Measurements from ENCODE around the gene TIMMDC1.

Gene TIMMDC1, protein sequence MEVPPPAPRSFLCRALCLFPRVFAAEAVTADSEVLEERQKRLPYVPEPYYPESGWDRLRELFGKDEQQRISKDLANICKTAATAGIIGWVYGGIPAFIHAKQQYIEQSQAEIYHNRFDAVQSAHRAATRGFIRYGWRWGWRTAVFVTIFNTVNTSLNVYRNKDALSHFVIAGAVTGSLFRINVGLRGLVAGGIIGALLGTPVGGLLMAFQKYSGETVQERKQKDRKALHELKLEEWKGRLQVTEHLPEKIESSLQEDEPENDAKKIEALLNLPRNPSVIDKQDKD

DNA sequence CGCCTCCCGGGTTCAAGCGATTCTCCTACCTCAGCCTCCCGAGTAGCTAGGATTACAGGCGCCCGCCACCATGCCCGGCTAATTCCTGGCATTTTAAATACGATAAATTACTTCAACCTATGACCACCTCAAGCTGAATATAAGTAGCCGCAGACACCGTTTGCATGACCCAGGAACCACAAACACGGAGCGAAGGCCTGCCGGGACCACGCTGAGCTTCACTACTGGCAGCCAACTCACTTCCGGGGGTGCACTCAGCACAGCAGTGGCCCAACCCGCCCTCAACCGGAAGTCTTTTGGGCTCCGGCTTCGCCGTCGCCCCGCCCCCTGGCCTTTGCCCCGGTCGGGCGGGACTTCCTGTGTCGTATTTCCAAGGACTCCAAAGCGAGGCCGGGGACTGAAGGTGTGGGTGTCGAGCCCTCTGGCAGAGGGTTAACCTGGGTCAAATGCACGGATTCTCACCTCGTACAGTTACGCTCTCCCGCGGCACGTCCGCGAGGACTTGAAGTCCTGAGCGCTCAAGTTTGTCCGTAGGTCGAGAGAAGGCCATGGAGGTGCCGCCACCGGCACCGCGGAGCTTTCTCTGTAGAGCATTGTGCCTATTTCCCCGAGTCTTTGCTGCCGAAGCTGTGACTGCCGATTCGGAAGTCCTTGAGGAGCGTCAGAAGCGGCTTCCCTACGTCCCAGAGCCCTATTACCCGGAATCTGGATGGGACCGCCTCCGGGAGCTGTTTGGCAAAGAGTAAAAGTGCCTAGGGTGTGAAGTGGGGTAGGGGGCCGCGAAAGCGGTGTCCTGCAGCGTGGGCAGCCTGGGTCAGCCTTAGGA lies at the start of gene TIMMDC1:
Gene TIMMDC1, plus strand, starts transcription at position 362 of the 826 bp plus-strand sequence. Its CDS starts 187 bp downstream, at position 549.
- DNase-seq, result peak; percentile 98

DNA sequence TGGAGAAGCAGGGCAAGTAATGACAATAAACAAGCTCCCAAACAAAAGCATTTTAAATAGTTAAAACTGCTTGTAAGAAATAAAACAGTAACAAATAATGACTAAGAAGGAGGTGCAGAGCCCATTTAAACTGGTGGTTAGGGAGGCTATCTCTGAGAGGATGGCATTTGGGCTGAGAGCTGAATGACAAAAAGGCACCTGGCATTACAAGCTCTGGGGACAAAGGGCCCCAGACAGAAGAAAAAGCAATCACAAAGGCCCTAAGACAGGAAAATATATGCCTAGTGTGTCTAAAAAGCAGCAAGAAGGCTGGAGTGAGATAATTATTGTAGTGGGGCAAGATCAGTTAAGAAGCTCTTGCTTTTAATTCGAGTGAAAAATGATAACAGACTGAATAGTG lies 44.5 kb upstream of the TIMMDC1 start:
- no peak for DNase-seq

DNA sequence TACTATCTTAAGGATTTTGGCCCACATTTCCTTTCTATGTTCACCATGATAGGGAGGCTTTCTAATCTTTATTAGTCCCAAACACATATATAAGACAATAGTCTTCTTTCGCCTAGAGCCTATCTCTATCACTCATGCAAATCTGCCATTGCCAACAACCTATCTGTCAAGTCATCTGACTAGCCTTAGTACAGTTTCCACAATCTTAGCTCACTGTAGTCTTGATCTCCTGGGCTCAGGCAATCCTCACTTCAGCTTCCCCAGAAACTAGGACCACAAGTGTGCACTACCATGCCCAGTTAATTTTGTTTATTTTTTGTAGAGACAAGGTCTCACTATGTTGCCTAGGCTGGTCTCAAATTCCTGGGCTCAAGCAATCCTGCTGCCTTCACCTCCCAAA lies 41.9 kb upstream of the TIMMDC1 start:
- DNase-seq, result no peak

DNA sequence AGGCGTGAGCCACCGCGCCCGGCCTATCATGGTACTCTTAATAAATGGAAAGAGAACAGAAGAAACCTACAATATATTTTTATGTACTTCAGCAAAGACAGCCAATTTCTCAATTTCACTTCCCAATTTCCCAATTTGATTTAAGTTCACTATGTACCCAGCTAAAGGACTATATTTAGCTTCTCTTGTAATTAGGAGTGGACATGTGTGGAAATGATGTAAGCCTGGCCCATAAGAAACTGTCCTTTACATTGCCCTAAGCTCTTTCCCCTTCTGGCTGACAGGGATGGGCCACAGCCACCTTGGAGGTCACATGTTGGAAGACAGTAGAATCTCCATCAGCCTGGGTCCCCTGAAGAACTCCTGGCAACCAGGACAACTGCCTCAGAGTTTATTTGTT lies 41.1 kb upstream of the TIMMDC1 start:
- DNase-seq, result no peak

DNA sequence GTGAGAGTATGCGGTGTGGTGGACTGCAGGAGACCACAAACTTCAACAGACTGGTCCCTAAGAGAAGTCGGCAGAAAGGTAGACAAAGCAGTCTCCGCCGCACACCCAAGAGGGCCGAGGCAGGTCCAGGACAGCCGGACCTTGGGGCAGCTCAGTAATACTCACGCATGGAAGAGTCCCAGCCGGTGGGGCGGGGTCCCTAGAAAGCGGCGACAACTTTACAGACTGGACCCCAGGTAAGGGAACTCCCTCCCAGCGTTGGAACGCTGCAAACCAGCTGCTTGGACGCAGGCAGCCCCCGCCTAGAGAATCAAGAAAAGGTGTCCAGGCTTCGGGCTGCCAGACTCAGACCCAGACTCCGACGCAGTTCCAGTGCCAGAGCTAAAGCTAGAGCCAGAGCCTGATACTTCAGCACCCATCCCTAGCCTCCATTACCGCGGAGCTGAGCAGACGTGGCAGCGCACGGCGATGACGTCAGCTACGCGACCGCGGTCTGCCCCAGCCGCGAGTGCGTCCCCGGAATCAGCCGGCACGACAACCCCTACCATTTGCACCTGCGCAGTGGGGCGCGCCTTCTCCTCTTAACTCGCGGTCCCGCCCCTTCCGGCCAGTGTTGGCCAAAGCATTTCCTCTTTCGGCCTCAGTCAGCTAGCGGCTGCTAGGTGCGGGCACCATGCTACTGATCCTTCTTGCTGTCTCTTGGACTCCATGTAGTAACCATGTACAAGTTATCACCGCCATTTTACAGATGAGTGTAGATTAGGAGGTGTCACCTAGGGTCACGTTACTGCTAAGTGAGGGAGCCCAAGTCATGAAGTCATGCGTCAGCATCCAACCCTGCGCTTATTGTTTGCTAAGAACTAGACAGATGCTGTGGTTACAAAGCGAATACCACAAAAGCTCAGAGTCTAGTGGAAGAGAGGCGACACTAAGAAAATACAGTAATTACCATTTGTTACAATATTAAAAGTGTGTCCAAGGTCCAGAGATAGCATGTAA lies 34.9 kb upstream of the TIMMDC1 start, which contains the start of gene TMEM39A:
Gene TMEM39A, minus strand, starts transcription at position 445 of the 999 bp plus-strand sequence. CDS start 1,541 bp downstream, outside the sequence.
- DNase-seq, result peak; percentile 99

DNA sequence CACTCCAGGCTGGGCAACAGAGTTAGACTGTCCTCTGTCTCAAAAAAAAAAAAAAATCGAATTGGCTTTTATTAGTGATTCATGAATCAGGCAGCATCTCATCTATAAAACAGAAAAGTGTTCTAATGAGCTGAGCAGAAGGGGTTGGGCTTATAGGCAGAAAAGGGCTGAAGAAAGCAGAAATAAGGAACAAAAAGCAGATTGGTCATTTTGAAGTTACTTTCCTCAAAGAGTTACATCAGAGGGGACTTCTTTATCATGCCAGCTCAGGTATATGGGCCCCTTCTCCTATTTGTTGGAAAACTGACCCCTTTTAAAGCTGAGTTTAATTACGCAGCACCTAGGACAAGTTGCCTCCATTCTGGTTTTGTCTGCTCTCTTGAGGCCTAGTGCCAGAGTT lies 30.3 kb upstream of the TIMMDC1 start:
- DNase-seq, result no peak

DNA sequence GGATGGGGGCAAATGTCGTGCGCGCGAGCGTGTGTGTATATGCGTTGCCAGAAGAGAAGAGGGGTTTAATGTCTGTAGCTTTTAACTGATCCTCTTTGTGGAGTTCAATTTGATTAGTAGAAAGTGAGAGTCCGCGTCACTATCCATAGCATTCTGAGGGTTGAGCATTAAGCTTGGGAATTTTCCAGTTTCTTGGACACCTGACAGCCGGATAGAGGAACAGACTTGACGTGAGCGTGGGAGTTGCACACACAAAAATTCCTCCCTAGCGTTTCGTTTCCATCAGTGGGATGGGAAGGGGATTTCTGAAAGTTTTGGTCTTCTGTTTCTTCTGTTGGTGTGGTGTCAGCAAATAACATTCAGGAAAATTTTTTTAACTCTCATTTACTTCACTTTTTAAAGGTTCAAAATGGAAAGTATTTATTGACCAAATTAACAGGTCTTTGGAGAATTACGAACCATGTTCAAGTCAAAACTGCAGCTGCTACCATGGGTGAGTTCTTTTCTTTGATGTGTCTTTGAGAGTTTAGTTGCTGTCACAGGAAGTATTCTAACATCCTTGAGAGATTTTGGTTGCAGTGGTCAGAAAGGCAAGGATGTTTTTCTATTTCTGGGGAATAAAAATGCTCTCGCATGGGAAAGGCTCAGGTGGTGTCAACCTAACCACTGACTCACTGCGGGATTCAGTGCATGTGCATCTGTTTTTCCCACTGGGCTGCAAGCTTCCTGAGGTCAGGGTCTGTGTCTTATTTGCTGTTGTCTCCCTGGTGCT lies 28.7 kb upstream of the TIMMDC1 start:
- DNase-seq, result no peak

DNA sequence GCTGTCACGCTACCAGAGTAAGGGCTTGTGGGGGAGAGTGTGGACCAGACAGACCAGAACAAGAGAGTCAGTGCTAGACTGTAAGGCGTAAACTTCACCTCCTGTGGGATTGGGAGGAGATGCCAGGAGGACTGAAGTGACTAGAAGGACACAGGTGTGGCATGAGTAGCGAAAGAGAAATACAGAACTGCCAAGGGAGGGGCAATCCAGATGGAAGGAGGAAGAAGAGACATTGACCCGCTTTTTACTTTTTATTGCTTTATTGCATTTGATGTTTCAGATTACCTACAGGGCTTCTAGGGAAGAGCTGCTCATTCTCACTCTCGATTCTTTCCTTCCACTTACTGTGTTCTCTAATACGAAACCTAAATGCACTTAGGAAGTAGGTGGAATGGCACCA lies 27.5 kb upstream of the TIMMDC1 start:
- DNase-seq, result no peak

DNA sequence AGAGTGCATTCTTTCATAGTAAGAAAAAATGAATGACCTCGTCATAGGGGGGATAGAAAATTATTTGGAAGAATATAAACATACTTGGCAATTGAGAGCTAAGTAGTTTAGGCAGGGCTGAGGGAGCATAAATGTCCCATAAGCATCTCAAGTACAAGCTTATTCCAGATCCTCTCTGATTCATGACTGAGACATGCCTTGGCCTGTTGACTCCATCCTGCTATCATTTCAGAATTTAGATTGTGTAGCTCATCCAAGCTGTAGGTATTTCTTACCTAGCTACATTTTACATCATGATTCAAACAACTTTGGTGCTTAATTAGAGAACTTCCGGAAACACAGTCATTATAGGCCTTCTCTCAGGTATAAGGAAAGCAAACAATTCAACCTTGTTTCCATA lies 17.3 kb upstream of the TIMMDC1 start:
- no peak for DNase-seq

DNA sequence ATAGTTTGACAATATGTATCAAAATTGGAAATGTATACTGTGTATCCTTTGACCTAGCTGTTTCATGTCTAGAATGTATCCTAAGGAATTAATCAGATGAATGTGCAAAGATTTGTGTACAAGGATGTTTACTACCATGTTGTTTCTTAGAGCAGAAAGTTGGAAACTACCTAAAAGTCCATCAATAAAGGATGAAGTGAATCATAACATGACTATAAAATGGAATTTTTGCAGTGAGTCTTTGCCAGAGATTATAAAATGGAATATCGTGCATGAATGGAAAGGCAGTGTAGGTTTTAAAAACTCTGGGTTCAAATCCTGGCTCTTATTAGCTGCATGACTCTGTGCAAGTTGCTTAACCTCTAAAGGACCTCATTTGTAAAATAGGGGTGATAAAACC lies 15.2 kb upstream of the TIMMDC1 start:
- DNase-seq, result no peak

DNA sequence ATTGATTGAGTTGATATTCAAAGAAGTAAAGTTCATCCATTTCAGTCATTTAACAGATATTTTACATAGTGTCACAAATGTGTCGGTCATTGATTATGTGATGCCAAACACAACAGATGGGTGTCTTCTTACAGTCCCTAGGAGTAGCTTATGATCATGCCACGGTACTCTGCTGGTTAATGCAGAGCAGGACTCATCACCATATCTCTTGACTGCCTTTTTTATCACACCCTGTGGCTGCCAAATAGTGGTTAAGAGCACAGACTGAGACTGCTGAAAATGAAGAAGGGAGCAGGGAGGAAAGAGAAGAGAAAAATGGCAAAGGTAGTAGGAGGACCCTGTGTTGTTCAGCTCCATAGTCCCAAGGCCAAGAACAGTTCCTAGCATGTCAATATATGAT lies 12.8 kb upstream of the TIMMDC1 start:
- DNase-seq, result no peak

DNA sequence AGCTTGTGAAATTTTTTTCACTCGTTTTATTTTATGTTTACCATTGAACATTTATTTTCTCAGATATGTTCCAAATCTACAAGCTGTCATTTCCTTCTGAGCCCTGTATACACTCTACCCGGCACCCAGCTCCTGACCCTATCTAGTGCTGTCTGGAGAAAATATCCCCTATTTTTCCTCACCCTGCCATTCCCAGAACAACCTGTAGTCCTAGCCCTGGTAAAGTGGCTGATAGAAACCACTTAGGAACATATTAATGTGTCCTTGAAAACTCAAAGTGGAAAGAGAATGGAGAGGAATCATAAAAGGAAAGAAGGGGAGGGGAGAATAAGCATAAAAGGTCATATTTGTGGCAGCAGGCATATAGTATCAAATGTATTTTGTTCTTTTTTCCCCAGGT lies 8.2 kb upstream of the TIMMDC1 start:
- no peak for DNase-seq

DNA sequence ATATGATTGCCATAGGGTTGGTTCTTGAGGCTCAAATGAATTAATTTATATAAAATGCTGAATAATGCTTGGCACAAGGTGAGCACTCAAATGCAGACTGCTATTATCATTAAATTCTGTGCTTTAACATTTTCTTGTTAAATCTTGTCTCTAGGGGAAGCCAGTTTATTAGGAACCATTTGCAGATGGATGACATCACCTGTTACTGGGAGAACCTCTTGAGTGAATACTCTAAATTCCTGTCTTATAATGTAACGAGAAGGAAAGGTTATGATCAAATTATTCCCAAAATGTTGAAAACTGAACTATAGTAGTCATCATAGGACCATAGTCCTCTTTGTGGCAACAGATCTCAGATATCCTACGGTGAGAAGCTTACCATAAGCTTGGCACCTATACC lies 6.2 kb upstream of the TIMMDC1 start:
- no peak for DNase-seq

DNA sequence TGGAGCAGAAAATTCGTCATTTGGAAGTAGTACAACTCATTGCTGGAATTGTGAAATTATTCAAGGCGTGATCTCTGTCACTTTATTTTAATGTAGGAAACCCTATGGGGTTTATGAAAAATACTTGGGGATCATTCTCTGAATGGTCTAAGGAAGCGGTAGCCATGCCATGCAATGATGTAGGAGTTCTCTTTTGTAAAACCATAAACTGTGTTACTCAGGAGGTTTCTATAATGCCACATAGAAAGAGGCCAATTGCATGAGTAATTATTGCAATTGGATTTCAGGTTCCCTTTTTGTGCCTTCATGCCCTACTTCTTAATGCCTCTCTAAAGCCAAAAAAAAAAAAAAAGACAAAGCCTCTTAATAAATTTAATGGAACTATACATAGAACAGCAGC lies 5.5 kb upstream of the TIMMDC1 start:
- no peak for DNase-seq

DNA sequence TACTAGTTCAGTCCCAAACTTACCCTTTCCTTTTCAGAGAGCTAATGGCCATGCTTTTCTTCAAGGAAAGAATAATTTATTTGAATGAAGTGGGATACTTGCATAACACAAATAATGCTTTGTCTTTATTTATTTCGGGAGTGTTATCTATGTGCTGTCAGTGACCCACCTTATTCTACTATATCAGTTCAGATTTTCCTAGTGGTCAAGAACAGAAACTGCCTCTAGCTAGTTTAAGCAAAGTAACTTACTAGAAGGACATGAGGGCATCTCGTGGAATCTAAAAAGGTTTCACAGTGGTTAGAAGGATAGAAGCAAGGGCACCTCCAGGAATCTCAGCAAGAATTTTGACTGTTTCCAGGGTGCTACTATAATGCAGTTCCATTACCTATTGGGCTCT lies 3.8 kb upstream of the TIMMDC1 start:
- DNase-seq, result no peak

DNA sequence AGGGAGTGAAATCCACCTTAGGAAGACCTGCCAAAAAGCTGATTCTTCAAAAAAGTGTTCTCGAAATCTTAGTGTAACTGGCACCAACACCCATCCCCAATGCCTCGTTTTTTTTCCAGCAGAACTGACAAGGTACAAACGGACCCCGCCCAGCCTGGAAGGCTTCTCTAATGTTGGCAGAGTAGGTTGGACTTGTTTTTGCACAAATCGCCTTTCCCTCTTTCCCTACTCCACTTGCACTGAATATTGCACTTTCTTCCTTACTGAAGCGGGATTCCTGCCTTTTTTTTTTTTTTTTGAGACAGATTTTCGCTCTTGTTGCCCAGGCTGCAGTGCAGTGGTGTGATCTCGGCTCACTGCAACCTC lies 544 bp upstream of the TIMMDC1 start:
- DNase-seq, result peak; percentile 22

DNA sequence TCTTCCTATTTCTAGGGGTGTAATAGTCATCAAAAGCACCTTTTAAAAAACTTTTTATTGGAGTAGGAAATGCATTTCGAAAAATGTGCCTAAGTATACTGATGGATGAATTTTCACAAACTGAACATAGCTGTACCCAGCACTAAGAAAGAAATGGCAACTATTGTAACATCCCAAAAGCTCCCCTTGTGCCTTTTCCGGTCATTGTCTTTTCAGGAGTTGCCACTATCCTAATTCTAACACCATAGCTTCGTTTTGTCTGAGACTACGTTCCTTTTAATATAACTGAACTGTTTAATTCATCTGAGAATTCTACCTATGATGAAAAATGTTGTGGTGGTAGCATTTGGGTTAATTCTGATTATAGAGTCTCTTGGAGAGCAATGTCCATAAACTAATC lies 1.9 kb downstream of the TIMMDC1 start:
- DNase-seq, result no peak

DNA sequence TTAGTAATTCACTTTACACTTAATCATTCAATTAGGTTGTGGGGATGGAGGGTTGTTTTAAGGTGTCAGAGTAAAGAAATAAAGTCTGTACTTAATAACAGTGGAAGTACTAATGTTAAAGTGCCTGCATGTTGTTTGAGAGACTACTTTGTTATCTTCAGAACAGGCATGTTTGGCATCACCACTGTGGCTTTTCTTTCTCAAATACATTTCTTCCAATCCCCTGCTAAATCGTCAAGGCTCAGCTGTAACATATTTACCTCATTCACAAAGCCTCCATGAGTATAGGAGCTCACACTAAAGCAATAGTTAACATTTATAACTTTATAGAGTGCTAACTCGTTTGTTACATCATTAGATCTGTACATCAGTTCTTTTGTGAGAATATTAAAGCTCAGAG lies 2.6 kb downstream of the TIMMDC1 start:
- DNase-seq, result no peak

DNA sequence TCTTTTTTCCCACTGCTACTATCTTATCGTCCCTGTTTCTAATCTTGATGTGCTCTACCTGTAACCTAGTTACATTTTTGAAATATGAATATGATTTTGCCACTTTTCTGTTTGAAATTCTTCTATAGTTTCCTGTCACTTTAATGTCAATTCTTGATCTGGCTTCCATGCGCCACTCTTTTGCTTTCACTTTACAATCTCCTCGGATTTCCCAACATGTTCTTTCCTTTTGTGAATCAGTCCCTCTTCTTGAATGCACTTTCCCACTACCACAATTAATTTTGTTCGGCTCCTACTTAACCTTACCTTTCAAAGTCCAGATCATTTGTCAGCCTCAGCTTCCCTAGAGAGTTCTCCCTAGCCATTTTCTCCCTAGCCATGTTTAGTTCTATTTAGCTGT lies 8.3 kb downstream of the TIMMDC1 start:
- DNase-seq, result no peak

DNA sequence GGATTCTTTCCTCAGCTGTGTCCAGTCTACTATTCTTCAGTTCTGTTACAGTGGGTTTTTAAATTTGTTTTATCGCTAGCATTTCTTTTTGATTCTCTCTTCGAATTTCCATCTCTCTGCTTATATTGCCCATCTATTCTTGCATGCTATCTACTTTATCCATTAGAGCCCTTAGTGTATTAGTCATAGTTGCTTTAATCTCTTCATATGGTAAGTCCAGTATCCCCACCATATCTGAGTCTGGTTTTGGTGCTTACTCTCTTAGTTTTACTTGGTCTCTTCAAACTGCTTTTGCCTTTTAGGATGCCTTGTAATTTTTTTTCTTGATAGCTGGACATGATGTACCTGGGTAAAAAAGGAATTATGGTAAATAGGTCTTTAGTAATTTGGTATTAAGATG lies 9.1 kb downstream of the TIMMDC1 start:
- DNase-seq, result no peak

DNA sequence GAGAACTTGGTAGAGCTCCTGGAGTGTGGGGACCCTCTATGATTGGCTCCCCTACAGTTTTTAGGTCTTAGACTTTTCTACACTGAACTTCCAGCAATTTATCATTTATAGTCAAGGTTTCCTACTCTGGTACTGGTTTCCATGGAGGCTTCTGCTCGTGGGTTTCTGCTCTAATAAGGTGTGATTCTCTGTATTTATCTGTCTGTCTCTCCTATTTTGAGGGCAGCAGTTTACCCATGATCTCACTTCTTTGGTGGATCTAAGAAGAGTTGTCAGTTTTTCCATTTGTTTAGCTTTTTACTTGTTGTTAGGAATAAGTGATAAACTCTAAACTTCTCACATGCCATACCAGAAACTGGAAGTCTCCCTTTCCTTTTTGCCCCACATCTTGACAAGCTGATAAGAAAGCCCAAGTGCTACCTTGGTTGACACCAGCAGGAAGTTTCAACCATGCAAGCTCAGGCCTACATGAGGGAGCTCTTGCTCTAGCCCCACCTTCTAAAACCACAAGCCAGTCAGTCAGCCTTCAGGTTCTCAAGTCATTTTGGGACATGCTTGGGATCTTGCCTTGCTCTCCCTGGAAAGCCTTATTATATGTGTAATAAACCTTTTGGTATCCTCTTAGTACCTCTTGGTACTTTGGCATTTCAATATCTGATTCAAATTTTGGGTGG lies 10.0 kb downstream of the TIMMDC1 start:
- DNase-seq, result peak; percentile 62

DNA sequence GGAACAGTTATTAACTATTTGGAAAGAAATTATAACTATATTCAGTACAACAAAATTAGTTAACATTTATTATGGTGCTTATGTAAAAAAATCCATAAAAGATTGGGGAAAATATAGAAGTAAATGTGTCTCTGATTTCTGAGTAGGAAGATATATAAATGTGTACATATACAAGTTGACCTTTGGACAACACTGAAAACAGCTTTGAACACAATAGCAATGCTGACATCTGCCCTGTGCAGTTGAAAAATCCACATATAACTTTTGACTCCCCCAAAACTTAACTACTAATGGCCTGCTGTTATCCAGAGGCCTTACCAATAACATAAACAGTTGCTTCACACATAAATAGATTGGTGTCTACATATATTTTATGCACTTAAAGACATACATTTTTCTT lies 12.3 kb downstream of the TIMMDC1 start:
- DNase-seq, result no peak
